Measurements from ENCODE around the gene ZNF784. TPM values are rescaled to one million over a fixed set of nuclear protein-coding genes. Genes with fewer than 3 reads are reported as not detected.

The ZNF784 gene
- total RNA-seq, 4 donors from 2014 or later = 5.7 to 10.3 (median 8.3) TPM

DNA sequence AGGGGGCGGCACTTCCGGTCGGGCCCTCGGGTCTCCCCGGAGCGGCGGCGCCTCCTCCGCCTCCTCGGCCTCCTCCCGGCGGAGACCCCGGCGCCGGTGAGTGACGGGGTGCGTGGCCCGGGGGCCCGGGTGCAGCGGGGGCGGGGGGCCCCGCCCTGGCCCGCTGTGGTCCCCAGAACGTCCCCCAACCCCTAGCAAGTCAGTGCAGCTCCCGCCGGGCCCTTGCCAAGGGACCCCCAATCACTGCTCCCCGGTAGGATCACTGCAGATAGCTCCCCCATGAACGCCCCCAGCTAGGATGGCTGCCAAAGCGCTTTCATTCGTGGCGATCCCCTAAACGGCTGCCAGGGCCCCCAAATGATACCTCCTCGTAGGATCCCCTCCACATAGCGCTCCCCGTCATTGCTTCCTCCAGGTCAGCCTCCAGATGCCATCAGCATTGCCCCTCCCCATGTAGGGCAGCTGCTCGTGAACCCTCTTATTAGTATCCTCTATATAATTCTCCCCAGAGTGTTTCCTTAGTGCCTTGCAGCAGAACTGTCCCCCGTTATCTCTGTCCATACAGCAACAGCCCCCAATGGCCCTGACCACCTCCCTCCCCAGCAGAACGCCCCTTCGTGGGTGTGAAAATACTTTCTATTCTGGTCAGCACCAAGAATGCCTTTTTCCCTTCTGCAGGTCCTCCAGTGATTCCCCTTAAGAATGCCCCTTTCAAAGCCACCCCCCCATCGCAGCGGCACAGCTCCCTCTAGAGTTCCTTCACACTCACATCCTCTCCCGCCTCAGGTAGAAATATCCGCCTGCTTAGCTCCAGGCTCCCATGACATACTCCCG lies 18.5 kb downstream of the ZNF784 start, which contains the start of gene ZNF865:
Gene ZNF865 (plus strand): TSS at position 11 of the 834 bp plus-strand sequence. CDS start 7,972 bp downstream, outside the sequence.
- peak; percentile 59 to 95 for DNase-seq (ENCODE audit: low spot score in 2 of 2)
- TF ChIP-seq, protein P1, sequence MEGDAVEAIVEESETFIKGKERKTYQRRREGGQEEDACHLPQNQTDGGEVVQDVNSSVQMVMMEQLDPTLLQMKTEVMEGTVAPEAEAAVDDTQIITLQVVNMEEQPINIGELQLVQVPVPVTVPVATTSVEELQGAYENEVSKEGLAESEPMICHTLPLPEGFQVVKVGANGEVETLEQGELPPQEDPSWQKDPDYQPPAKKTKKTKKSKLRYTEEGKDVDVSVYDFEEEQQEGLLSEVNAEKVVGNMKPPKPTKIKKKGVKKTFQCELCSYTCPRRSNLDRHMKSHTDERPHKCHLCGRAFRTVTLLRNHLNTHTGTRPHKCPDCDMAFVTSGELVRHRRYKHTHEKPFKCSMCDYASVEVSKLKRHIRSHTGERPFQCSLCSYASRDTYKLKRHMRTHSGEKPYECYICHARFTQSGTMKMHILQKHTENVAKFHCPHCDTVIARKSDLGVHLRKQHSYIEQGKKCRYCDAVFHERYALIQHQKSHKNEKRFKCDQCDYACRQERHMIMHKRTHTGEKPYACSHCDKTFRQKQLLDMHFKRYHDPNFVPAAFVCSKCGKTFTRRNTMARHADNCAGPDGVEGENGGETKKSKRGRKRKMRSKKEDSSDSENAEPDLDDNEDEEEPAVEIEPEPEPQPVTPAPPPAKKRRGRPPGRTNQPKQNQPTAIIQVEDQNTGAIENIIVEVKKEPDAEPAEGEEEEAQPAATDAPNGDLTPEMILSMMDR (IDR thresholded peaks at IDR 0.05) = peak in 1 of 3 donors; percentile 28
- TF ChIP-seq POLR2A (IDR thresholded peaks at IDR 0.05) = no peak
- H3K4me3 ChIP-seq (ENCODE audit: low read depth, poor library complexity, severe bottlenecking) = peak within 1 kb of the TSS; percentile 79
- WGBS, 2 donors = 1% methylated on average over 20 to 22 of the region's 44 CpGs
- intact Hi-C loops (cut with DNase I; ENCODE audit: low total_unique reads) = no loop called here

DNA sequence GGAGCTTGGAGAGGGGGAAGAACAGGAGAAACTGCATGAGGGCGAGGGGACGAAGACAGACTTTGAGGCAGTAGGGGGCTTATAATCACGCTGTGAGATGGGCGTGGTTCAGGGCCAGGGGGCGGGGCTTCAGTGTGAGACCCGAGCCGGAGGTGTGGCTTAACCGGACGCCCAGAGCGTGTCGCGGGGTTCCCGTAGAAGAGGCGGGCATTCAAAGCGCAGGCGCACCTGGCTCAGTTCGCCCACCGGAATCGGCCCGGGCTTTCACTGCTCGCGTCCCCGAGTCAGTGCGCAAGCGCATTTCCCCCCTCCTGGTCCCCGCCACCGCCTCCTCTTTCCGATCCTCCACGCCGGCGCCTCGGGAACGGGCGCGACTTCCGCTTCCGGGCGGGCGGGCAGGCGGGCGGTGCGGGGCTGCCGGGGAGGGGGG lies 19.1 kb downstream of the ZNF784 start:
- 0 to 2% methylated on average over 27 to 28 of the region's 43 CpGs for WGBS, 2 donors
- intact Hi-C loops (cut with DNase I; ENCODE audit: low total_unique reads) = no loop called here
- TF ChIP-seq POLR2A (IDR thresholded peaks at IDR 0.05) = no peak
- TF ChIP-seq, protein P1 (IDR thresholded peaks at IDR 0.05) = no peak
- peak overlapping the region; percentile 79 for H3K4me3 ChIP-seq (ENCODE audit: low read depth, poor library complexity, severe bottlenecking)
- DNase-seq (ENCODE audit: low spot score in 2 of 2) = peak; percentile 95 to 99

DNA sequence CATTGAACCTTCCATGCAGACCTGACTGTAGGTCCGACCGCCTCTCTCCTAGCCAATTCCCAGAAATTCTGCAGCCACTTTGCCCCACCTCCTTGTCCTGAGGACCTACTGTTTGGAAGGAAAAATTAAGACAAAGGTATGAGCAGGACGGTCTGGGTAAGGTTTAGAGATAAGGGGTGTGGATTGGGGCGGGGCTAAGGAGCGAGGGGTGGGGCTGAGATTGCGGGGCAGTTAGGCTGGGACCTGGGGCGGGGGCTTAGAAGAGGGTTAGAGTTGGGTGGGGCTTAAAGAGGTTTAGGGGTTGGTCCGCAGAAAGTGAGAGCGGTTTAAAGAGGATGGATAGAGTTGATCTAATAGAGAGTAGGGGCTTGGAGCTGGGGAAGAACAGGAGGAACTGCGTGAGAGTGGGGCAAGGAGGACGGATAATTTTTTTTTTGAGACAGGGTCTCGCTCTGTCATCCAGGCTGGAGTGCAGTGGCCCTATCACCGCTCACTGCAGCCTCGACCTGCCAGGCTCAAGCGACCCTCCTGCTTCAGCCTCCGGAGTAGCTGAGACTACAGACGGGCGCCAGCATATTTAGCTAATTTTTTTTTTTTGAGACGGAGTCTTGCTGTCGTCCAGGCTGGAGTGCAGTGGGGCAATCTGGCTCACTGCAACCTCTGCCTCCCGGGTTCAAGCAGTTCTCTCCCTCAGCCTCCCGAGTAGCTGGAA lies 20.6 kb downstream of the ZNF784 start:
- TF ChIP-seq POLR2A (IDR thresholded peaks at IDR 0.05) = no peak
- TF ChIP-seq, protein P1 (IDR thresholded peaks at IDR 0.05) = no peak
- H3K4me3 ChIP-seq (ENCODE audit: low read depth, poor library complexity, severe bottlenecking) = no peak overlapping the region
- 70% methylated on average over 22 of the region's 22 CpGs for WGBS, 2 donors
- intact Hi-C loops (cut with DNase I; ENCODE audit: low total_unique reads) = no loop called here
- no peak for DNase-seq (ENCODE audit: low spot score in 2 of 2)

DNA sequence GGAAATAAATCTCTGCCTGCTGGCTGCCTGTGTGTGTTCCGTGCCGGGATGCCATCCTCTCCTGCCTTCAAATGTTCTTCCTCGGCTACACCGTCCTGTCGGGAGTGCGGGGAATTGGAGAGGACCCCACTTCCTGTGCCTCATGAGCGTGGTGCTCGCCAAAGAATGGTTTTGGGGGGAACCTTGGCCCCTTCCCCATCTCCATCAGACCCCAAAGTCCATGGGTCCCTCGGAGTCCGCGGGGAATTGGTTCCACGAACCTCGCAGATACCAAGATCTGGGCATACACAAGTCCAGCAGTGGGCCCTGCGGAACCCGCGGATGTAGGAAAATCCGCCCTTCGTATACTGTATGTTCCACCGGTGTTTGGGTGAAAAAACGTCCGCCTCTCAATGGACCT lies 21.3 kb downstream of the ZNF784 start:
- H3K4me3 ChIP-seq (ENCODE audit: low read depth, poor library complexity, severe bottlenecking) = no peak overlapping the region
- TF ChIP-seq, protein P1 (IDR thresholded peaks at IDR 0.05) = no peak
- intact Hi-C loops (cut with DNase I; ENCODE audit: low total_unique reads) = no loop called here
- WGBS, 2 donors = 91 to 92% methylated on average over 20 to 21 of the region's 21 CpGs
- DNase-seq (ENCODE audit: low spot score in 2 of 2) = no peak

DNA sequence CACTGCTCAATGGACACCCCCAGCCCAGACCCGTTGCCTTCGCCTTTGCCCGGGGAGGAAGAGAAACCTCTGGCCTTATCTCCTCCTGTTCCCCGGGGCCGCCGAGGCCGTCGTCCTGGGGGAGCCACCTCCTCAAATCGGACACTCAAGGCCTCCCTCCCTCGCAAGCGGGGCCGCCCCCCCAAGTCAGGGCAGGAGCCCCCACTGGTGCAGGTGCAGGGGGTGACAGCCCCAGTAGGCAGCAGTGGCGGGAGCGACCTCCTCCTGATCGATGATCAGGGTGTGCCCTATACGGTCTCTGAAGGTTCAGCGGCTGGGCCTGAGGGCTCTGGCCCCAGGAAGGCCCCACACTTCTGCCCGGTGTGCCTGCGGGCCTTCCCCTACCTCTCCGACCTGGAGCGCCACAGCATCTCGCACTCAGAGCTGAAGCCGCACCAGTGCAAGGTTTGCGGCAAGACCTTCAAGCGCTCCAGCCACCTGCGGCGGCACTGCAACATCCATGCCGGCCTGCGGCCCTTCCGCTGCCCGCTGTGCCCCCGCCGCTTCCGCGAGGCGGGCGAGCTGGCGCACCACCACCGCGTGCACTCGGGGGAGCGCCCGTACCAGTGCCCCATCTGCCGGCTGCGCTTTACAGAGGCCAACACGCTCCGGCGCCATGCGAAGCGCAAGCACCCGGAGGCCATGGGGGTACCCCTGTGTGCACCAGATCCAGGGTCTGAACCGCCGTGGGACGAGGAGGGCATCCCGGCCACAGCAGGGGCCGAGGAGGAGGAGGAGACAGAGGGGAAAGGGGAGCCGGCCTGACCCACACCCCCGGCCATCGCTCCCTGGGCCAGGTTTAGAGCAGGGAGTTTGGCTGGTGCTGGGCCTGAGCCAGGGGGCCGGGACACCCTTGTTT lies 22.0 kb downstream of the ZNF784 start:
- no peak for DNase-seq (ENCODE audit: low spot score in 2 of 2)
- intact Hi-C loops (cut with DNase I; ENCODE audit: low total_unique reads) = no loop called here
- WGBS, 2 donors = 93 to 94% methylated on average over 53 to 57 of the region's 60 CpGs
- TF ChIP-seq, protein P1 (IDR thresholded peaks at IDR 0.05) = no peak
- TF ChIP-seq POLR2A (IDR thresholded peaks at IDR 0.05) = no peak
- H3K4me3 ChIP-seq (ENCODE audit: low read depth, poor library complexity, severe bottlenecking) = no peak overlapping the region

Measured in lower leg skin (tissue), 4 donors.